Measurements from ENCODE around the gene TRDMT1. TPM values are rescaled to one million over a fixed set of nuclear protein-coding genes. Genes with fewer than 3 reads are reported as not detected.

The TRDMT1 gene
- total and polyA plus RNA-seq, 2 donors (not counting 1 experiment from before 2014, with no cell fraction given) = 5.8 to 7.0 TPM

- peak overlapping the region; percentile 48 for H3K9ac ChIP-seq (ENCODE audit: insufficient read depth, low read length)
- no peaks in the 10 kb centered on the region for H3K9me3 ChIP-seq (ENCODE audit: control insufficient read depth, insufficient read depth, low read depth, low read length)
- no peak overlapping the region for H2AFZ ChIP-seq (ENCODE audit: low read length)
- peak overlapping the region; percentile 71 for H3K4me2 ChIP-seq (ENCODE audit: extremely low read depth, insufficient read depth, low read length)
- H4K20me1 ChIP-seq (ENCODE audit: control insufficient read depth, extremely low read depth, insufficient read depth, low read length) = peaks cover 23% of the 10 kb centered on the region
- peaks cover 59% of the 10 kb centered on the region for H3K79me2 ChIP-seq (ENCODE audit: control insufficient read depth, insufficient read depth, low read length)
- DNase-seq (ENCODE audit: low read depth in 2 of 2) = no peak
- TF ChIP-seq CTCF (conservative IDR thresholded peaks at IDR 0.05 in 1 of 2, IDR thresholded peaks at IDR 0.05 in 1 of 2; ENCODE audit: low read depth in 1 of 2, low read length in 2 of 2) = no peak
- TF ChIP-seq EZH2 (IDR thresholded peaks at IDR 0.05; ENCODE audit: low read length, missing control alignments) = no peak
- H3K4me1 ChIP-seq (ENCODE audit: control insufficient read depth, extremely low read depth, insufficient read depth, low read length) = peaks cover 10% of the 10 kb centered on the region
- peaks cover 28% of the 10 kb centered on the region for H3K36me3 ChIP-seq (ENCODE audit: control insufficient read depth, insufficient read depth, low read length)
- peak overlapping the region; percentile 91 for H3K27ac ChIP-seq (ENCODE audit: insufficient read depth, low read length)
- no peaks in the 10 kb centered on the region for H3K27me3 ChIP-seq (ENCODE audit: control insufficient read depth, insufficient read depth, low read length)
- peak overlapping the region; percentile 14 to 100 (median 40) for H3K4me3 ChIP-seq (replicated peaks in 1 of 4; ENCODE audit: control extremely low read depth in 1 of 4, insufficient read depth in 1 of 4, low read depth in 3 of 4, low read length in 4 of 4)
Observed at GRCh38 chr10:17234431-17234945, 33.0 kb upstream of the TRDMT1 start.

- peaks cover 63% of the 10 kb centered on the region for H3K79me2 ChIP-seq (ENCODE audit: control insufficient read depth, insufficient read depth, low read length)
- H3K27ac ChIP-seq (ENCODE audit: insufficient read depth, low read length) = peak overlapping the region; percentile 91
- peak overlapping the region; percentile 71 for H3K4me2 ChIP-seq (ENCODE audit: extremely low read depth, insufficient read depth, low read length)
- TF ChIP-seq CTCF (conservative IDR thresholded peaks at IDR 0.05 in 1 of 2, IDR thresholded peaks at IDR 0.05 in 1 of 2; ENCODE audit: low read depth in 1 of 2, low read length in 2 of 2) (no peak), EZH2 (IDR thresholded peaks at IDR 0.05; ENCODE audit: low read length, missing control alignments) (no peak)
- H3K36me3 ChIP-seq (ENCODE audit: control insufficient read depth, insufficient read depth, low read length) = peaks cover 30% of the 10 kb centered on the region
- peaks cover 23% of the 10 kb centered on the region for H4K20me1 ChIP-seq (ENCODE audit: control insufficient read depth, extremely low read depth, insufficient read depth, low read length)
- peak overlapping the region; percentile 64 to 100 (median 90) for H3K4me3 ChIP-seq (replicated peaks in 1 of 4; ENCODE audit: control extremely low read depth in 1 of 4, insufficient read depth in 1 of 4, low read depth in 3 of 4, low read length in 4 of 4)
- no peak overlapping the region for H3K9ac ChIP-seq (ENCODE audit: insufficient read depth, low read length)
- DNase-seq (ENCODE audit: low read depth in 2 of 2) = peak in 1 of 2 donors; percentile 52
- no peaks in the 10 kb centered on the region for H3K9me3 ChIP-seq (ENCODE audit: control insufficient read depth, insufficient read depth, low read depth, low read length)
- H3K27me3 ChIP-seq (ENCODE audit: control insufficient read depth, insufficient read depth, low read length) = no peaks in the 10 kb centered on the region
- no peak overlapping the region for H2AFZ ChIP-seq (ENCODE audit: low read length)
- peaks cover 10% of the 10 kb centered on the region for H3K4me1 ChIP-seq (ENCODE audit: control insufficient read depth, extremely low read depth, insufficient read depth, low read length)
Observed at GRCh38 chr10:17233286-17233991, 32.0 kb upstream of the TRDMT1 start.

GRCh38 chr10:17232276-17232960, 30.9 kb upstream of the TRDMT1 start:
- no peak for DNase-seq (ENCODE audit: low read depth in 2 of 2)
- peaks cover 23% of the 10 kb centered on the region for H4K20me1 ChIP-seq (ENCODE audit: control insufficient read depth, extremely low read depth, insufficient read depth, low read length)

More at GRCh38 chr10:17232276-17232960, 30.9 kb upstream of the TRDMT1 start:
- Histone ChIP-seq H3K27ac (ENCODE audit: insufficient read depth, low read length) (peak overlapping the region; percentile 91), H3K9me3 (ENCODE audit: control insufficient read depth, insufficient read depth, low read depth, low read length) (no peaks in the 10 kb centered on the region), H3K4me2 (ENCODE audit: extremely low read depth, insufficient read depth, low read length) (peak overlapping the region; percentile 92), H2AFZ (ENCODE audit: low read length) (no peak overlapping the region), H3K4me3 (replicated peaks in 1 of 4; ENCODE audit: control extremely low read depth in 1 of 4, insufficient read depth in 1 of 4, low read depth in 3 of 4, low read length in 4 of 4) (peak overlapping the region; percentile 64 to 100 (median 90)), H3K79me2 (ENCODE audit: control insufficient read depth, insufficient read depth, low read length) (peaks cover 63% of the 10 kb centered on the region), H3K9ac (ENCODE audit: insufficient read depth, low read length) (peak overlapping the region; percentile 46), H3K36me3 (ENCODE audit: control insufficient read depth, insufficient read depth, low read length) (peaks cover 30% of the 10 kb centered on the region), H3K4me1 (ENCODE audit: control insufficient read depth, extremely low read depth, insufficient read depth, low read length) (peaks cover 13% of the 10 kb centered on the region), H3K27me3 (ENCODE audit: control insufficient read depth, insufficient read depth, low read length) (no peaks in the 10 kb centered on the region)
- TF ChIP-seq CTCF (conservative IDR thresholded peaks at IDR 0.05 in 1 of 2, IDR thresholded peaks at IDR 0.05 in 1 of 2; ENCODE audit: low read depth in 1 of 2, low read length in 2 of 2) (no peak), EZH2 (IDR thresholded peaks at IDR 0.05; ENCODE audit: low read length, missing control alignments) (no peak)
